K562 (cell line): ENCODE results near the gene PUS7. TPM values are rescaled to one million over a fixed set of nuclear protein-coding genes. Genes with fewer than 3 reads are reported as not detected.

Source experiments
- ATAC-seq: fragments of 200-7000 bp; cut with Tn5 transposase; 3 replicates; pipeline ENCODE4 v1.9.1; 2020; ENCODE audit warnings: moderate library complexity
- BruUV-seq: library from RNA; stranded (reverse); fragments of 400-500 nt; replicated peaks from 2 replicates; lab custom pipeline; 2021; lab: Mats Ljungman, UMichigan
- CTCF ChIA-PET: fragments of 300-600 bp; formaldehyde crosslinking; extraction: SDS; loops from one replicate; lab custom pipeline; 2021; ENCODE audit warnings: low intra/inter-chr PET ratio; lab: Yijun Ruan, JAX
- POLR2A ChIA-PET: fragments of 300-600, 350-650 bp; sonication (Branson Sonifier 250); formaldehyde crosslinking; extraction: SDS; loops from one replicate; lab custom pipeline; 2021; ENCODE audit warnings: antibody characterized with exemption, inconsistent platforms; lab: Yijun Ruan, JAX
- DNase-seq, 4 experiments: peaks; one replicate each; pipeline versions ENCODE4 v3.0.0 to v3.0.0-alpha.2; 2011 to 2018; ENCODE audit warnings: low spot score in 3 of 4, mixed read lengths in 3 of 4; ENCODE audit errors: extremely low read depth in 1 of 4
- FAIRE-seq: peaks from 2 replicates; lab custom pipeline; 2011; peaks lifted over from hg19 to GRCh38; lab: Jason Lieb, UNC
- H2AFZ ChIP-seq: 2 replicates; pipeline ENCODE4 v1.6.0; 2011; ENCODE audit warnings: low read depth, low read length, control low read depth, inconsistent platforms
- H3K27ac ChIP-seq: fragments of 200-600 bp; 3 replicates; pipeline ENCODE4 v1.8.0; 2011; ENCODE audit warnings: low read depth, mild to moderate bottlenecking, control low read depth, inconsistent platforms, low read length, moderate library complexity, mixed read lengths; ENCODE audit errors: extremely low read depth
- H3K27me3 ChIP-seq, 2 experiments: fragments of 300-600 bp in 1 of 2; 2 replicates in 1 of 2; 3 replicates in 1 of 2; pipeline versions ENCODE4 v1.6.0 to v1.8.0; 2011; ENCODE audit warnings: inconsistent platforms in 2 of 2, low read length in 2 of 2, mild to moderate bottlenecking in 1 of 2, mixed read lengths in 1 of 2, moderate library complexity in 1 of 2; ENCODE audit not compliant: control insufficient read depth in 2 of 2, insufficient read depth in 2 of 2
- H3K36me3 ChIP-seq: fragments of 300-600 bp; 3 replicates; pipeline ENCODE4 v1.8.0; 2011; ENCODE audit warnings: mild to moderate bottlenecking, low read length, inconsistent platforms; ENCODE audit not compliant: control insufficient read depth, insufficient read depth
- H3K4me1 ChIP-seq, 2 experiments: fragments of 200-600 bp in 1 of 2; replicated peaks in 1 of 2; 2 replicates in 1 of 2; 3 replicates in 1 of 2; pipeline versions ENCODE4 v1.5.1 to v1.8.0; 2011; ENCODE audit warnings: inconsistent platforms in 2 of 2, low read length in 2 of 2, mild to moderate bottlenecking in 1 of 2, mixed read lengths in 1 of 2, moderate library complexity in 1 of 2; ENCODE audit not compliant: control insufficient read depth in 2 of 2, insufficient read depth in 2 of 2
- H3K4me2 ChIP-seq: 2 replicates; pipeline ENCODE4 v1.6.1; 2011; ENCODE audit warnings: low read length, control low read depth, inconsistent platforms, mixed read lengths; ENCODE audit not compliant: insufficient read depth
- H3K4me3 ChIP-seq: fragments of 200-600 bp; sonication (generic), shearing (Covaris generic); 2 replicates; pipeline ENCODE4 v1.5.1; 2016; ENCODE audit warnings: control low read depth, inconsistent platforms
- H3K79me2 ChIP-seq: fragments of 200-600 bp; 3 replicates; pipeline ENCODE4 v1.8.0; 2011; ENCODE audit warnings: low read length, inconsistent platforms; ENCODE audit not compliant: control insufficient read depth, insufficient read depth
- H3K9ac ChIP-seq, 2 experiments: 2 replicates each; pipeline versions ENCODE4 v1.6.0 to v1.6.1; 2011; ENCODE audit warnings: low read depth in 2 of 2, low read length in 2 of 2, control low read depth in 1 of 2, inconsistent platforms in 1 of 2, mild to moderate bottlenecking in 1 of 2, mixed read lengths in 1 of 2; ENCODE audit not compliant: insufficient read depth in 1 of 2
- H3K9me1 ChIP-seq: one replicate; pipeline ENCODE4 v1.6.0; 2011; ENCODE audit warnings: inconsistent platforms, mild to moderate bottlenecking, low read length, moderate library complexity; ENCODE audit not compliant: control insufficient read depth, insufficient read depth
- H3K9me3 ChIP-seq: replicated peaks from 2 replicates; pipeline ENCODE4 v1.5.1; 2011; ENCODE audit warnings: low read depth, low read length, inconsistent platforms; ENCODE audit not compliant: control insufficient read depth, insufficient read depth
- H4K20me1 ChIP-seq: replicated peaks from 2 replicates; pipeline ENCODE4 v1.6.1; 2011; ENCODE audit warnings: low read length, inconsistent platforms, mixed read lengths; ENCODE audit not compliant: control insufficient read depth, insufficient read depth
- CREB1 ChIP-seq, 2 experiments: sonication (generic) in 1 of 2; formaldehyde crosslinking in 1 of 2; IDR thresholded peaks; 2 replicates each; pipeline versions ENCODE4 v1.6.1 to v1.8.0; 2012 to 2022; ENCODE audit warnings: inconsistent platforms in 1 of 2, mild to moderate bottlenecking in 1 of 2, missing genetic modification reagents in 1 of 2, moderate library complexity in 1 of 2
- E2F5 ChIP-seq: sonication (generic); formaldehyde crosslinking; IDR thresholded peaks from 2 replicates; pipeline ENCODE4 v1.8.0; 2022; ENCODE audit warnings: mild to moderate bottlenecking, missing genetic modification reagents
- GABPB2 ChIP-seq: fragments of 250-450 bp; sonication (Bioruptor Pico); conservative IDR thresholded peaks from 2 replicates; pipeline ENCODE4 v1.5.1; 2021; ENCODE audit warnings: mild to moderate bottlenecking
- JUN ChIP-seq, 2 experiments: sonication (generic) in 1 of 2; formaldehyde crosslinking in 1 of 2; IDR thresholded peaks; 2 replicates each; pipeline versions ENCODE4 v1.6.1 to v1.8.0; 2012 to 2022; ENCODE audit warnings: borderline replicate concordance in 2 of 2, mild to moderate bottlenecking in 2 of 2, improper control_type of control experiment in 1 of 2, low read depth in 1 of 2, low read length in 1 of 2, missing genetic modification reagents in 1 of 2
- KLF10 ChIP-seq: fragments of 250-450 bp; sonication (Bioruptor Pico); IDR thresholded peaks from 2 replicates; pipeline ENCODE4 v1.6.1; 2021; ENCODE audit warnings: matching md5 sums
- MAFG ChIP-seq: fragments of 450-650 bp; conservative IDR thresholded peaks from 2 replicates; pipeline ENCODE4 v1.6.1; 2016; ENCODE audit warnings: missing genetic modification characterization, missing compliant biosample characterization
- PBX2 ChIP-seq, 2 experiments: IDR thresholded peaks in 1 of 2; conservative IDR thresholded peaks in 1 of 2; 2 replicates each; pipeline ENCODE4 v1.6.1; 2016; ENCODE audit warnings: low read depth in 2 of 2, mild to moderate bottlenecking in 1 of 2, missing compliant biosample characterization in 1 of 2, missing genetic modification characterization in 1 of 2, moderate library complexity in 1 of 2
- PCBP2 ChIP-seq: fragments of 200-400 bp; formaldehyde crosslinking; IDR thresholded peaks from 2 replicates; pipeline ENCODE4 v1.6.1; 2018; ENCODE audit warnings: low read length, low read depth, mild to moderate bottlenecking, moderate library complexity; ENCODE audit not compliant: poor library complexity, severe bottlenecking
- PHB ChIP-seq: fragments of 250-450 bp; sonication (Bioruptor Pico); IDR thresholded peaks from 2 replicates; pipeline ENCODE4 v1.5.0; 2021
- PKNOX1 ChIP-seq: fragments of 450-650 bp; IDR thresholded peaks from 2 replicates; pipeline ENCODE4 v1.6.1; 2016
- SMC3 ChIP-seq: conservative IDR thresholded peaks from 2 replicates; pipeline ENCODE4 v1.6.1; 2011; ENCODE audit warnings: low read depth, low read length, improper control_type of control experiment; ENCODE audit not compliant: insufficient read depth
- SP1 ChIP-seq: sonication (generic); formaldehyde crosslinking; IDR thresholded peaks from 2 replicates; pipeline ENCODE4 v1.8.1; 2022; ENCODE audit warnings: mild to moderate bottlenecking, missing genetic modification reagents
- SRSF1 ChIP-seq: fragments of 200-400 bp; formaldehyde crosslinking; IDR thresholded peaks from 2 replicates; pipeline ENCODE4 v1.6.1; 2017; ENCODE audit warnings: mild to moderate bottlenecking, low read depth, low read length, moderate library complexity
- YY1 ChIP-seq, 3 experiments: IDR thresholded peaks; 2 replicates each; pipeline ENCODE4 v1.6.1; 2011; ENCODE audit warnings: low read length in 2 of 3, mild to moderate bottlenecking in 2 of 3, moderate library complexity in 2 of 3, borderline replicate concordance in 1 of 3, control low read depth in 1 of 3, low read depth in 1 of 3; ENCODE audit not compliant: insufficient read depth in 3 of 3, insufficient replicate concordance in 2 of 3, control insufficient read depth in 1 of 3, insufficient read length in 1 of 3; ENCODE audit errors: extremely low read depth in 1 of 3
- ZNF134 ChIP-seq: fragments of 250-450 bp; sonication (Bioruptor Pico); conservative IDR thresholded peaks from 2 replicates; pipeline ENCODE4 v1.4.0; 2020
- ZNF57 ChIP-seq: fragments of 450-650 bp; formaldehyde crosslinking; IDR thresholded peaks from 2 replicates; pipeline ENCODE4 v1.4.0; 2020; ENCODE audit warnings: mild to moderate bottlenecking, moderate library complexity
- WGBS: fragments of 100-300 bp; shearing (Covaris generic); methylation state at CpG from one replicate; pipeline ENCODE4 v1.1.6; 2016; ENCODE audit warnings: low coverage, mixed read lengths; ENCODE audit not compliant: insufficient coverage; ENCODE audit errors: missing lambda C conversion rate; 5-methylcytosine and 5-hydroxymethylcytosine counted together
- in situ Hi-C: fragments of 300-500 bp; cut with MboI; formaldehyde crosslinking; loops from 4 replicates; pipeline ENCODE4 v1.15.0; 2018; ENCODE audit warnings: inconsistent platforms, mixed read lengths
- intact Hi-C: fragments of 100-400 bp; cut with micrococcal nuclease; formaldehyde crosslinking; loops from 2 replicates; pipeline ENCODE4 v1.14.2; 2022
- polyA plus RNA-seq, 8 experiments: library from polyadenylated mRNA; depleted of rRNA in 4 of 8; stranded (reverse) in 5 of 8; unstranded in 3 of 8; fragments of >200 nt; fragmentation: Nextera tagmentation in 2 of 8; fragmentation: Illumina TruSeq in 1 of 8; extraction: Ambion mirVana in 2 of 8; extraction: Trizol in 1 of 8; gene quantifications; 2 replicates each; pipeline versions ENCODE4 v1.2.1 to v1.2.3, GENCODE V29; 2011 to 2014; ENCODE audit warnings: inconsistent platforms in 1 of 8, missing spikeins in 1 of 8
- total RNA-seq, 7 experiments: library from RNA; depleted of rRNA in 6 of 7; stranded (reverse); fragments of >200 nt in 6 of 7; fragmentation: Illumina TruSeq in 2 of 7; extraction: Trizol in 2 of 7; gene quantifications; 2 replicates each; pipeline versions ENCODE4 v1.2.1 to v1.2.3, GENCODE V29; 2011 to 2021; ENCODE audit warnings: low replicate concordance in 1 of 7

PUS7 gene
- total and polyA plus RNA-seq, 9 of the 15 experiments (the other 6 are each of a cell fraction or from before 2014, with no cell fraction given): 15.1 to 95.6 (median 63.2) TPM

- TF ChIP-seq YY1 (IDR thresholded peaks at IDR 0.05; ENCODE audit: borderline replicate concordance in 1 of 3, control insufficient read depth in 1 of 3, extremely low read depth in 1 of 3, insufficient read depth in 3 of 3, insufficient read length in 1 of 3, insufficient replicate concordance in 2 of 3, low read depth in 1 of 3, low read length in 2 of 3): peak in 1 of 3 experiments; percentile 23
- TF ChIP-seq SMC3: 0 out of 2 replicates have a peak, but pooled peaks have one; percentile 3
- TF ChIP-seq PHB (CRISPR knock-in tag): no peak
- TF ChIP-seq E2F5 (CRISPR knock-in tag): no peak
- no peak for TF ChIP-seq KLF10
- no peak for TF ChIP-seq ZNF57
- no peak for TF ChIP-seq ZNF134 (CRISPR knock-in tag)
- no peak for TF ChIP-seq SP1 (CRISPR knock-in tag)
- TF ChIP-seq MAFG: no peak
Measured at GRCh38 chr7:105438847-105439173, 83.3 kb downstream of the PUS7 start (continued).

- Histone ChIP-seq H3K79me2 (no peaks in the 10 kb centered on the region), H2AFZ (peak overlapping the region; percentile 96), H3K27ac (no peak overlapping the region), H3K9me3 (no peaks in the 10 kb centered on the region), H3K9ac (no peak overlapping the region), H3K27me3 (no peaks in the 10 kb centered on the region), H4K20me1 (no peaks in the 10 kb centered on the region), H3K4me1 (peaks cover 0 to 10% of the 10 kb centered on the region in 2 experiments; a peak in 3 of 5 replicates), H3K4me2 (no peak overlapping the region), H3K9me1 (no peaks in the 10 kb centered on the region), H3K36me3 (no peaks in the 10 kb centered on the region), H3K4me3 (no peak overlapping the region)
- BruUV-seq: no TSS peak
- intact Hi-C loops: no loop called here
- 100% methylated on average over 1 of the region's 1 CpG for WGBS
- no peak for FAIRE-seq
- ChIA-PET POLR2A (interaction anchor here (0.7 to 1.2 kb wide), 2 partner anchors 8 to 297 kb away, joined by 4 read pairs; no protein-coding TSS in a partner anchor), CTCF (interaction anchor here (0.5 to 0.6 kb wide), 3 partner anchors 8 to 501 kb away, joined by 3 read pairs; no protein-coding TSS in a partner anchor)
- DNase-seq: no peak
- no peak for ATAC-seq
- in situ Hi-C loops: no loop called here
- no peak for TF ChIP-seq PBX2 (CRISPR knock-in tag; IDR thresholded peaks at IDR 0.05; ENCODE audit: low read depth)
- peak; percentile 85 for TF ChIP-seq PBX2 (tag; conservative IDR thresholded peaks at IDR 0.05; ENCODE audit: low read depth)
- TF ChIP-seq SRSF1: no peak
- TF ChIP-seq GABPB2 (CRISPR knock-in tag): no peak
- TF ChIP-seq PCBP2: no peak
- TF ChIP-seq JUN (IDR thresholded peaks at IDR 0.05; ENCODE audit: borderline replicate concordance, low read depth, low read length): no peak
- TF ChIP-seq JUN (CRISPR knock-in tag; IDR thresholded peaks at IDR 0.05; ENCODE audit: borderline replicate concordance): no peak
- no peak for TF ChIP-seq CREB1 (IDR thresholded peaks at IDR 0.05)
- no peak for TF ChIP-seq CREB1 (CRISPR knock-in tag; IDR thresholded peaks at IDR 0.05)
- peak; percentile 91 for TF ChIP-seq PKNOX1
Measured at GRCh38 chr7:105438254-105438653, 83.8 kb downstream of the PUS7 start.
